Naive B cell (primary cell): Measurements from ENCODE around the gene LYPD3. TPM values are rescaled to one million over a fixed set of nuclear protein-coding genes. Genes with fewer than 3 reads are reported as not detected.

ENCODE experiments used
- ATAC-seq, 2 donors: fragments of 150-1000 bp; cut with Tn5 transposase; 2 replicates each; pipeline ENCODE4 v1.10.0; 2021; ENCODE audit warnings: low read depth in 2 of 2, mild to moderate bottlenecking in 2 of 2, moderate library complexity in 2 of 2
- DNase-seq: peaks from one replicate; pipeline ENCODE4 v3.0.0; 2022
- H3K27ac Mint-ChIP-seq, 6 donors: one replicate each; pipeline ENCODE4 v1.8.0; 2020 to 2022; ENCODE audit warnings: mild to moderate bottlenecking in 6 of 6, mixed read lengths in 6 of 6, moderate library complexity in 5 of 6, inconsistent platforms in 2 of 6
- H3K27me3 Mint-ChIP-seq, 3 donors: one replicate each; pipeline ENCODE4 v1.8.0; 2021 to 2022; ENCODE audit warnings: mixed read lengths in 3 of 3, mild to moderate bottlenecking in 1 of 3
- H3K36me3 Mint-ChIP-seq, 2 donors: one replicate each; pipeline ENCODE4 v1.8.0; 2020 to 2022; ENCODE audit warnings: mixed read lengths in 2 of 2, inconsistent platforms in 1 of 2, mild to moderate bottlenecking in 1 of 2
- H3K4me1 Mint-ChIP-seq, 3 donors: one replicate each; pipeline ENCODE4 v1.8.0; 2020 to 2022; ENCODE audit warnings: mixed read lengths in 3 of 3, inconsistent platforms in 1 of 3, mild to moderate bottlenecking in 1 of 3, moderate library complexity in 1 of 3
- H3K4me3 Mint-ChIP-seq, 8 donors: one replicate each; pipeline ENCODE4 v1.8.0; 2020 to 2022; ENCODE audit warnings: mild to moderate bottlenecking in 8 of 8, mixed read lengths in 8 of 8, moderate library complexity in 8 of 8, inconsistent platforms in 2 of 8
- H3K9me3 Mint-ChIP-seq, 7 donors: one replicate each; pipeline ENCODE4 v1.8.0; 2020 to 2022; ENCODE audit warnings: mixed read lengths in 7 of 7, mild to moderate bottlenecking in 5 of 7, inconsistent platforms in 2 of 7, moderate library complexity in 1 of 7
- polyA plus RNA-seq, 6 donors: library from polyadenylated mRNA; unstranded; fragments of 300-500 nt; fragmentation: Illumina TruSeq; gene quantifications; one replicate each; pipeline ENCODE4 v1.2.3, GENCODE V29; 2021; ENCODE audit warnings: low read depth in 6 of 6

Gene LYPD3
- polyA plus RNA-seq, 6 donors from 2014 or later, result 0.24 to 0.90 (median 0.45) TPM; not detected in 2

GRCh38 chr19:43464134-43464775 is 1.2 kb downstream of the LYPD3 start:
- Mint-ChIP-seq H3K4me3 (peak overlapping the region; percentile 87 to 97 (median 96)), H3K27me3 (peaks cover 10 to 19% (median 11%) of the 10 kb centered on the region in 3 donors), H3K27ac (peak overlapping the region; percentile 91 to 98 (median 96)), H3K36me3 (no peaks in the 10 kb centered on the region), H3K4me1 (peaks cover 15 to 17% (median 15%) of the 10 kb centered on the region in 3 donors), H3K9me3 (no peaks in the 10 kb centered on the region)
- DNase-seq, result no peak
- peak; percentile 26 to 37 for ATAC-seq

GRCh38 chr19:43463381-43464133 is 1.9 kb downstream of the LYPD3 start:
- H3K4me3 Mint-ChIP-seq, result peak overlapping the region; percentile 87 to 97 (median 96)
- H3K4me1 Mint-ChIP-seq, result peaks cover 15 to 17% (median 15%) of the 10 kb centered on the region in 3 donors
- H3K36me3 Mint-ChIP-seq, result no peaks in the 10 kb centered on the region
- no peaks in the 10 kb centered on the region for H3K9me3 Mint-ChIP-seq
- peaks cover 10 to 19% (median 11%) of the 10 kb centered on the region in 3 donors for H3K27me3 Mint-ChIP-seq
- peak; percentile 86 to 87 for ATAC-seq
- H3K27ac Mint-ChIP-seq, result peak overlapping the region; percentile 91 to 98 (median 96)
- DNase-seq, result peak; percentile 97

GRCh38 chr19:43462785-43463380 is 2.5 kb downstream of the LYPD3 start:
- peaks cover 15 to 17% (median 15%) of the 10 kb centered on the region in 3 donors for H3K4me1 Mint-ChIP-seq
- H3K27me3 Mint-ChIP-seq, result peaks cover 10 to 19% (median 11%) of the 10 kb centered on the region in 3 donors

GRCh38 chr19:43462383-43462782 is 3.0 kb downstream of the LYPD3 start:
- peaks cover 10 to 19% (median 11%) of the 10 kb centered on the region in 3 donors for H3K27me3 Mint-ChIP-seq
- H3K9me3 Mint-ChIP-seq, result no peaks in the 10 kb centered on the region
- no peak for ATAC-seq
- H3K36me3 Mint-ChIP-seq, result no peaks in the 10 kb centered on the region
- H3K4me3 Mint-ChIP-seq, result peak overlapping the region in 4 of 8 donors; percentile 16 to 97 (median 96)
- peaks cover 15 to 17% (median 15%) of the 10 kb centered on the region in 3 donors for H3K4me1 Mint-ChIP-seq
- DNase-seq, result no peak
- H3K27ac Mint-ChIP-seq, result no peak overlapping the region

More at GRCh38 chr19:43462785-43463380, 2.5 kb downstream of the LYPD3 start:
- ATAC-seq (no peak), DNase-seq (no peak)
- Mint-ChIP-seq H3K27ac (peak overlapping the region; percentile 91 to 98 (median 96)), H3K4me3 (peak overlapping the region; percentile 87 to 97 (median 96)), H3K9me3 (no peaks in the 10 kb centered on the region), H3K36me3 (no peaks in the 10 kb centered on the region)

GRCh38 chr19:43461303-43461702 is 4.1 kb downstream of the LYPD3 start:
- Mint-ChIP-seq H3K4me1 (peaks cover 15 to 17% (median 15%) of the 10 kb centered on the region in 3 donors), H3K27me3 (peaks cover 9 to 22% (median 10%) of the 10 kb centered on the region in 3 donors), H3K27ac (peak overlapping the region in 3 of 6 donors; percentile 24 to 49 (median 46)), H3K4me3 (peak overlapping the region in 3 of 8 donors; percentile 5 to 83 (median 33)), H3K36me3 (no peaks in the 10 kb centered on the region), H3K9me3 (no peaks in the 10 kb centered on the region)
- no peak for DNase-seq
- no peak for ATAC-seq

GRCh38 chr19:43460362-43461016 is 4.9 kb downstream of the LYPD3 start:
- peaks cover 15 to 23% (median 21%) of the 10 kb centered on the region in 3 donors for H3K4me1 Mint-ChIP-seq
- H3K36me3 Mint-ChIP-seq, result no peaks in the 10 kb centered on the region
- H3K27me3 Mint-ChIP-seq, result peaks cover 1 to 14% (median 4%) of the 10 kb centered on the region in 3 donors
- no peaks in the 10 kb centered on the region for H3K9me3 Mint-ChIP-seq
- ATAC-seq (no peak), DNase-seq (no peak)
- H3K27ac Mint-ChIP-seq, result peak overlapping the region in 3 of 6 donors; percentile 46 to 59 (median 47)
- no peak overlapping the region for H3K4me3 Mint-ChIP-seq

GRCh38 chr19:43457809-43458208 is 7.6 kb downstream of the LYPD3 start:
- Mint-ChIP-seq H3K4me1 (peaks cover 4 to 13% (median 6%) of the 10 kb centered on the region in 3 donors), H3K27me3 (peaks cover under 1 to 18% (median 4%) of the 10 kb centered on the region in 3 donors), H3K27ac (no peak overlapping the region), H3K9me3 (peaks cover 0 to under 1% (median 0%) of the 10 kb centered on the region in 7 donors), H3K4me3 (no peak overlapping the region), H3K36me3 (peaks cover 0 to under 1% of the 10 kb centered on the region in 2 donors)
- ATAC-seq, result no peak
- DNase-seq, result no peak

GRCh38 chr19:43455321-43456113 is 9.9 kb downstream of the LYPD3 start:
- Mint-ChIP-seq H3K27ac (peak overlapping the region in 3 of 6 donors; percentile 35 to 79 (median 39)), H3K4me3 (no peak overlapping the region), H3K36me3 (peaks cover 0 to 9% of the 10 kb centered on the region in 2 donors), H3K9me3 (peaks cover 0 to 11% (median 2%) of the 10 kb centered on the region in 7 donors), H3K4me1 (peaks cover 0 to 10% (median 6%) of the 10 kb centered on the region in 3 donors), H3K27me3 (peaks cover 7 to 21% (median 10%) of the 10 kb centered on the region in 3 donors)
- no peak for DNase-seq
- ATAC-seq, result no peak

GRCh38 chr19:43454031-43454430 is 11.4 kb downstream of the LYPD3 start:
- DNase-seq (no peak), ATAC-seq (no peak)
- Mint-ChIP-seq H3K27ac (peak overlapping the region in 1 of 6 donors; percentile 13), H3K4me1 (peaks cover 0 to 10% (median 6%) of the 10 kb centered on the region in 3 donors), H3K36me3 (peaks cover 0 to 9% of the 10 kb centered on the region in 2 donors), H3K4me3 (no peak overlapping the region), H3K9me3 (peaks cover 0 to 11% (median 2%) of the 10 kb centered on the region in 7 donors), H3K27me3 (peaks cover 3 to 21% (median 10%) of the 10 kb centered on the region in 3 donors)

- Mint-ChIP-seq H3K27me3 (peaks cover 3 to 21% (median 10%) of the 10 kb centered on the region in 3 donors), H3K27ac (peak overlapping the region in 2 of 6 donors; percentile 6 to 60), H3K4me1 (peaks cover 0 to 10% (median 6%) of the 10 kb centered on the region in 3 donors), H3K36me3 (peaks cover 0 to 9% of the 10 kb centered on the region in 2 donors), H3K9me3 (peaks cover 0 to 11% (median 2%) of the 10 kb centered on the region in 7 donors), H3K4me3 (no peak overlapping the region)
- DNase-seq (no peak), ATAC-seq (no peak)
Observed at GRCh38 chr19:43452582-43452981, 12.8 kb downstream of the LYPD3 start.

- DNase-seq (no peak), ATAC-seq (no peak)
- Mint-ChIP-seq H3K27me3 (peaks cover 3 to 17% (median 10%) of the 10 kb centered on the region in 3 donors), H3K4me3 (no peak overlapping the region), H3K9me3 (peaks cover 0 to 11% (median 2%) of the 10 kb centered on the region in 7 donors), H3K27ac (peak overlapping the region in 1 of 6 donors; percentile 75), H3K4me1 (peaks cover 4 to 14% (median 7%) of the 10 kb centered on the region in 3 donors), H3K36me3 (peaks cover 0 to 9% of the 10 kb centered on the region in 2 donors)
Observed at GRCh38 chr19:43450545-43450997, 14.8 kb downstream of the LYPD3 start.

- H3K4me1 Mint-ChIP-seq, result peaks cover 7 to 16% (median 12%) of the 10 kb centered on the region in 3 donors
- H3K36me3 Mint-ChIP-seq, result peaks cover 0 to 6% of the 10 kb centered on the region in 2 donors
- H3K27ac Mint-ChIP-seq, result no peak overlapping the region
- peaks cover 0 to 10% (median 2%) of the 10 kb centered on the region in 7 donors for H3K9me3 Mint-ChIP-seq
- ATAC-seq (no peak), DNase-seq (no peak)
- H3K27me3 Mint-ChIP-seq, result peaks cover 3 to 7% (median 7%) of the 10 kb centered on the region in 3 donors
- no peak overlapping the region for H3K4me3 Mint-ChIP-seq
Observed at GRCh38 chr19:43447655-43448054, 17.8 kb downstream of the LYPD3 start.
